Pancreas (tissue), 10 donors: ENCODE results near the gene TOR3A. TPM values are rescaled to one million over a fixed set of nuclear protein-coding genes. Genes with fewer than 3 reads are reported as not detected.
"Not testable (repeated sequence)": the region's sequence is repeated elsewhere in the genome, so short reads cannot be mapped to it uniquely, and the experiment has no call there.

Experiments used
- ATAC-seq, 4 donors: fragments of 200-7000 bp; cut with Tn5 transposase; one replicate each; pipeline versions ENCODE4 v1.8.0 to v1.9.1; 2020; ENCODE audit warnings: mild to moderate bottlenecking in 4 of 4, moderate library complexity in 4 of 4
- DNase-seq, 6 donors: peaks; one replicate each; pipeline ENCODE4 v3.0.0-alpha.2; 2020
- FAIRE-seq: peaks from 2 replicates; lab custom pipeline; 2012; peaks lifted over from hg19 to GRCh38; lab: Jason Lieb, UNC
- H3K27ac ChIP-seq, 4 donors: fragments of 200-600 bp; sonication (generic); 1 replicate in 3 of 4; 2 replicates in 1 of 4; pipeline versions ENCODE4 v1.5.0 to v1.8.0; 2020
- H3K27me3 ChIP-seq, 4 donors: fragments of 200-600 bp; one replicate each; pipeline ENCODE4 v1.8.0; 2021
- H3K36me3 ChIP-seq, 3 donors: fragments of 200-600 bp; sonication (generic) in 1 of 3; one replicate each; pipeline versions ENCODE4 v1.5.0 to v1.8.0; 2020 to 2021
- H3K4me1 ChIP-seq, 3 donors: fragments of 200-600 bp; one replicate each; pipeline ENCODE4 v1.8.0; 2021
- H3K4me3 ChIP-seq, 4 donors: fragments of 200-600 bp; sonication (generic) in 2 of 4; one replicate each; pipeline versions ENCODE4 v1.5.0 to v1.8.0; 2020 to 2021
- H3K9me3 ChIP-seq, 4 donors: fragments of 200-600 bp; one replicate each; pipeline ENCODE4 v1.8.0; 2021
- CTCF ChIP-seq, 4 donors: fragments of 200-600 bp; sonication (generic) in 3 of 4; IDR thresholded peaks; one replicate each; pipeline versions ENCODE4 v1.5.0 to v1.8.0; 2021; ENCODE audit warnings: antibody characterized with exemption in 4 of 4
- WGBS, 2 donors: extraction: QIAGEN DNeasy Blood & Tissue Kit; methylation state at CpG; one replicate each; pipeline ENCODE4 v1.1.7; 2013; 5-methylcytosine and 5-hydroxymethylcytosine counted together
- intact Hi-C, 3 donors: fragments of 100-400 bp; cut with DNase I; formaldehyde crosslinking; loops; one replicate each; pipeline versions ENCODE4 v1.11.1 to v1.14.2; 2022
- polyA plus RNA-seq, 2 donors: library from polyadenylated mRNA; stranded (reverse); fragments of 200-250 nt; gene quantifications; one replicate each; pipeline ENCODE4 v1.2.3, GENCODE V29; 2013
- total RNA-seq, 6 donors: library from RNA; stranded (reverse); fragmentation: NEBNext Ultra II Directional in 4 of 6; extraction: Animal tissue kit (Norgen Biotek cat#: 25700) in 4 of 6; gene quantifications; one replicate each; pipeline versions ENCODE4 v1.2.1 to v1.2.4, GENCODE V29; 2021 to 2023
- donor health status: healthy with polysubstance abuse.
- donor health status: DM: no; HTN: no; CAD: no; lungs with moderate emphysema.
- donor health status: DM: no; HTN: no; CAD: no.
- donor health status: control.
- donor health status: control.
- donor health status: Bipolar disorder and iron deficiency.
- donor health status: DM: yes; HTN: yes; CAD: no.
- donor health status: DM: no; HTN: no; CAD: no.
- donor health status: DM: no; HTN: no; CAD: no.
- donor health status: DM: yes; HTN: yes; CAD: no.

Gene TOR3A
- total and polyA plus RNA-seq, 8 donors, result 8.3 to 20.0 (median 13.1) TPM

DNA sequence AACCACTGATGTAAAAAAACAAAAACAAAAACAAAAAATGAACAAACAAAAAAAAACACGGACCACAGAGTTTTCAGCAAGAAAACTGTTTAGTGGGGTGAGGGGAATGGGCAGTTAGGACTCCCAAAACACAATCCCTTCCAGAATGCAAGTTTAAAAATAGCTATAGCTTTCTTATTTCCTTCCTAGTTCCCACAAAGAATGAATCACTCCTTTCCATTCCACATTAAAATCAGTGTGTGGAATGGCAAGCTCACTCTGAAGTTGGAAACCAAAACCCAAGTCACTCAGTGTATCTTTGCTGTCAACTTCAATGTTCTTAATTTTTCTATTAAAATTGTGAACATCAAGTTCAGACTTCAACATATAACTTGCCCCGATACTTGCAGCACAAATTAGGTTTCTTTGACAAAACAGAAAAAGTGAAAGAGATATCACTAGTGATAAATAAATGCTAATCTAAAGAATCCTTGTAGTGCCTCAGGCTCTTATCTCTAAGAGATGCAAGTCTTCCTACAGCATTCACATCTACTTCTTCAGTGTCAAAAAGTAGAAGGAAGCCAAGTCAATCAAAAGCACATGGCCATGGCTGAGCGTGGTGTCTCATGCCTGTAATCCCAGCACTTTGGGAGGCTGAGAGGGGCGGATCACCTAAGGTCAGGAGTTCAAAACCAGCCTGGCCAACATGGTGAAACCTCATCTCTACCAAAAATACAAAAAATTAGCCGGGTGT lies 45.5 kb downstream of the TOR3A start:
- ATAC-seq, result no peak
- Histone ChIP-seq H3K27ac (peak overlapping the region in 1 of 4 donors; percentile 53), H3K9me3 (no peaks in the 10 kb centered on the region), H3K4me1 (peaks cover 0 to 24% (median 8%) of the 10 kb centered on the region in 3 donors), H3K4me3 (no peak overlapping the region), H3K27me3 (no peaks in the 10 kb centered on the region), H3K36me3 (no peaks in the 10 kb centered on the region)
- WGBS, 2 donors, result 85 to 90% methylated on average over 5 of the region's 5 CpGs
- DNase-seq, result no peak
- FAIRE-seq, result no peak
- intact Hi-C loops, result no loop called here
- TF ChIP-seq CTCF (IDR thresholded peaks at IDR 0.05), result no peak

GRCh38 chr1:179128520-179128919 lies 46.6 kb downstream of the TOR3A start:
- DNase-seq (no peak), FAIRE-seq (no peak), ATAC-seq (peak; percentile 53 to 75 (median 71))
- no peaks in the 10 kb centered on the region for H3K27me3 ChIP-seq
- no peaks in the 10 kb centered on the region for H3K36me3 ChIP-seq
- H3K27ac ChIP-seq, result peak overlapping the region in 2 of 4 donors; percentile 20 to 23
- TF ChIP-seq CTCF (IDR thresholded peaks at IDR 0.05), result no peak
- no peak overlapping the region for H3K4me3 ChIP-seq
- peaks cover 0 to 24% (median 8%) of the 10 kb centered on the region in 3 donors for H3K4me1 ChIP-seq
- 13 to 15% methylated on average over 4 of the region's 4 CpGs for WGBS, 2 donors
- intact Hi-C loops, result no loop called here
- no peaks in the 10 kb centered on the region for H3K9me3 ChIP-seq

DNA sequence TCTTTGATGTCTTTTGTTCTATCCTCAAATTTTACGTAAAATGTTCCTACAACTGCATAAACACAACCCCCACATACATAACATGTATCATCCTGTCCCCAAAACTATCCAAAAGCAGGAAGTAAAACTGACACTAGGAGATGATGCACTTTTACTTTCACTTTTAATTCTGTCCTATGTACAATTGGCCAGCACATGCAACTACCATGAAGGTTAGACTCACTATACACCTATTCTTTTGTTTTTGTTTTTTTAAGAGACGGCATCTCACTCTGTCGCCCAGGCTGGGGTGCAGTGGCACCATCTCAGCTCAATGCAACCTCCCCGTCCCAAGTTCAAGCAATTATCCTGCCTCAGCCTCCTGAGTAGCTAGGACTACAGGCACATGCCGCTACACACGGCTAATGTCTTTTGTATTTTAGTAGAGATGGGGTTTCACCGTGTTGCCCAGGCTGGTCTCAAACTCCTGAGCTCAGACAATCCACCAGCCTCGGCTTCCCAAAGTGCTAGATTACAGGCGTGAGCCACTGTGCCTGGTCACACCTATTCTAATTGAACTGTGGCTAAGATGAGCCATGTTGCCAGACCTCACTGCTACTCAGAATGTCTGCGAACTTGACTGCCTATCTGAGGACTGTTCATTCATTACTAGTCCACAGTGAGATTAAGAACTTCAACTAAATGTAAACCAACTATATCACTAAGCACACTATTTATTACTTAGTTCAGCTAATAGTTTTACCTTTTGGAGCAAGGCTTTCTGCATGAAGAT lies 48.0 kb downstream of the TOR3A start:
- FAIRE-seq, result no peak
- Histone ChIP-seq H3K27me3 (no peaks in the 10 kb centered on the region), H3K27ac (peak overlapping the region in 2 of 4 donors; percentile 20 to 57), H3K4me1 (peaks cover 0 to 24% (median 8%) of the 10 kb centered on the region in 3 donors), H3K36me3 (no peaks in the 10 kb centered on the region), H3K4me3 (peak overlapping the region in 1 of 4 donors; percentile 5), H3K9me3 (no peaks in the 10 kb centered on the region)
- DNase-seq, result no peak
- 84 to 86% methylated on average over 10 of the region's 10 CpGs for WGBS, 2 donors
- intact Hi-C loops, result no loop called here
- TF ChIP-seq CTCF (IDR thresholded peaks at IDR 0.05), result no peak
- peak in 3 of 4 donors; percentile 64 to 82 (median 81) for ATAC-seq

DNA sequence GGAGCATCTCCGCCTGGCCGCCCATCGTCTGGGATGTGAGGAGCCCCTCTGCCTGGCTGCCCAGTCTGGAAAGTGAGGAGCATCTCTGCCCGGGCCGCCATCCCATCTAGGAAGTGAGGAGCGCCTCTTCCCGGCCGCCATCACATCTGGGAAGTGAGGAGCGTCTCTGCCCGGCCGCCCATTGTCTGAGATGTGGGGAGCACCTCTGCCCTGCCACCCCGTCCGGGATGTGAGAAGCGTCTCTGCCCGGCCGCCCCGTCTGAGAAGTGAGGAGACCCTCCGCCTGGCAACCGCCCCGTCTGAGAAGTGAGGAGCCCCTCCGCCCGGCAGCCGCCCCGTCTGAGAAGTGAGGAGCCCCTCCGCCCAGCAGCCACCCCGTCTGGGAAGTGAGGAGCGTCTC lies 53.3 kb downstream of the TOR3A start:
- DNase-seq, ATAC-seq, intact Hi-C loops, H3K4me3 ChIP-seq, H3K36me3 ChIP-seq, H3K4me1 ChIP-seq, H3K27ac ChIP-seq, H3K27me3 ChIP-seq, FAIRE-seq, H3K9me3 ChIP-seq: not testable (repeated sequence)
- whole genome bisulfite sequencing, 2 donors, result 94 to 100% methylated on average over 6 to 22 of the region's 27 CpGs

- ATAC-seq, intact Hi-C loops, H3K36me3 ChIP-seq, H3K9me3 ChIP-seq, H3K27ac ChIP-seq, FAIRE-seq, H3K4me1 ChIP-seq, H3K27me3 ChIP-seq, H3K4me3 ChIP-seq: not testable (repeated sequence)
- DNase-seq, result peak in 1 of 6 donors; percentile 52
- WGBS, 2 donors, result 80 to 93% methylated on average over 5 to 23 of the region's 28 CpGs
Measured at GRCh38 chr1:179135707-179136106, 53.8 kb downstream of the TOR3A start.
